ENCODE measurements around the gene TBC1D22A. TPM values are rescaled to one million over a fixed set of nuclear protein-coding genes. Genes with fewer than 3 reads are reported as not detected.
A peak's percentile ranks its signal among the peaks of the same experiment; 100 is the strongest.

The TBC1D22A gene
- total RNA-seq, 4 donors from 2014 or later, result 9.2 to 45.3 (median 22.8) TPM

DNA sequence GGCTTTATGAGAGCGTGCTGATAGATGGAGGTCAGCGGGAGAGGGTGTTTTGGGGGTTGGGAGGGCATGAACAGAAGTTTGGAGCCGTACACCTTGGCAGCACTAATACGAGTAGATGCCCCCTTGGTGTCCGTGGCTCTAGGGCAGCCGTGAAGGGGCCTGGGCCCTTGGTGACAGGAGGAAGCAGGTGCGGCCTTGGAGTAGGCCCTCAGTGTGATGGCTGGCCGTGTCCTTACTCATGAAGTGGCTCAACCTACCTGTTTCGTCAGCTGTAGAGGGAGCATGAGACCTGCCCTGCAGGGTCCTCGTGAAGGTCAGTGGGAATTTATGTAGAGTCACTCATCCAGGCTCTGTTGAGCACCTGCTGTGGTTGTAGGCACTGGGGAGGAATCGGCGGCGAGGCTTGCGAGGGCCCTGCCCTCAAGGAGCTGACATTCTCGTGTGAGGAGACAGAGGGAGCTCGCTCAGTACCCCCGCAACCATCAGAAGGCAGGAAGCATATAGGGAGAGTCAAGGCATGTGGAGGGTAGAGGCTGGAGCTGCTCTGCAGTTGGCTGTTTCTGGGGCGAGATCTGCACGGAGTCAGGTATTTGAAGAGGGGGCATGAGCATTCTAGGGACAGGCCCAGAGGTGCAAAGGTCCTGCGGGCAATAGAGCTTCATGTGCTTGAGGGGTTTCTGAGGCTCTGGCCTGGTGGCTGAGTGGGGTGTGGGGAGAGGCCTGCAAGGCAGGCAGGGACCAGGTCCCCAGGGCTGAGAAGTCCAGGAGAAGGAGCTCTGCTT, 39.6 kb downstream of the TBC1D22A start:
- no peaks in the 10 kb centered on the region for H3K9me3 ChIP-seq
- H3K36me3 ChIP-seq, result no peaks in the 10 kb centered on the region
- H3K4me1 ChIP-seq, result no peaks in the 10 kb centered on the region
- no peak for TF ChIP-seq POLR2A (IDR thresholded peaks at IDR 0.05)
- TF ChIP-seq, protein P1, sequence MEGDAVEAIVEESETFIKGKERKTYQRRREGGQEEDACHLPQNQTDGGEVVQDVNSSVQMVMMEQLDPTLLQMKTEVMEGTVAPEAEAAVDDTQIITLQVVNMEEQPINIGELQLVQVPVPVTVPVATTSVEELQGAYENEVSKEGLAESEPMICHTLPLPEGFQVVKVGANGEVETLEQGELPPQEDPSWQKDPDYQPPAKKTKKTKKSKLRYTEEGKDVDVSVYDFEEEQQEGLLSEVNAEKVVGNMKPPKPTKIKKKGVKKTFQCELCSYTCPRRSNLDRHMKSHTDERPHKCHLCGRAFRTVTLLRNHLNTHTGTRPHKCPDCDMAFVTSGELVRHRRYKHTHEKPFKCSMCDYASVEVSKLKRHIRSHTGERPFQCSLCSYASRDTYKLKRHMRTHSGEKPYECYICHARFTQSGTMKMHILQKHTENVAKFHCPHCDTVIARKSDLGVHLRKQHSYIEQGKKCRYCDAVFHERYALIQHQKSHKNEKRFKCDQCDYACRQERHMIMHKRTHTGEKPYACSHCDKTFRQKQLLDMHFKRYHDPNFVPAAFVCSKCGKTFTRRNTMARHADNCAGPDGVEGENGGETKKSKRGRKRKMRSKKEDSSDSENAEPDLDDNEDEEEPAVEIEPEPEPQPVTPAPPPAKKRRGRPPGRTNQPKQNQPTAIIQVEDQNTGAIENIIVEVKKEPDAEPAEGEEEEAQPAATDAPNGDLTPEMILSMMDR (IDR thresholded peaks at IDR 0.05), result no peak
- H3K27me3 ChIP-seq, result no peaks in the 10 kb centered on the region
- H3K27ac ChIP-seq, result no peak overlapping the region
- no peak for DNase-seq
- no peak overlapping the region for H3K4me3 ChIP-seq
- intact Hi-C loops (cut with DNase I; ENCODE audit: low total_unique reads), result no loop called here

DNA sequence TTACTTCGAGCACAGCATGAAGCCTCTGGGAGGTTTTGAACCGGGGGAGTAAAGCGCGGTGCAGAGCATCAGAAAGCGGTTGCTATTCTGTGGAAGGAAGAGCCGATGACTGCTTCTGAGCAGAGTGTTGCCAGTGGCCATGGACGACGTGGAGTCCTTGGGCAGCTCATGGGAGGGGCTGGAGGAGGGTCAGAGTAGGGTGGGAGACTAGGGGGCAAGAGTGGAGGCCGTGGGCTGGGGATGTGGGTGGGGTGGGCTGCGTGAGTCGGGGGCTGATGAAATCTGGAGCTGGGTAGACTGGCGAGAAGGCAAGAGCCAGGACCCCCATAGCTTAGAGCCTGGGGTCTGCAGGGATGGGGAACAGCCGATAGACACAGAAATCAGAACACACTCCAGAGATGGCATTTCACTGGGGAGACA, 40.2 kb downstream of the TBC1D22A start:
- Histone ChIP-seq H3K27me3 (no peaks in the 10 kb centered on the region), H3K4me1 (no peaks in the 10 kb centered on the region), H3K4me3 (no peak overlapping the region), H3K9me3 (no peaks in the 10 kb centered on the region), H3K27ac (no peak overlapping the region), H3K36me3 (no peaks in the 10 kb centered on the region)
- DNase-seq, result no peak
- intact Hi-C loops (cut with DNase I; ENCODE audit: low total_unique reads), result no loop called here
- TF ChIP-seq, protein P1 (IDR thresholded peaks at IDR 0.05), result no peak
- no peak for TF ChIP-seq POLR2A (IDR thresholded peaks at IDR 0.05)

DNA sequence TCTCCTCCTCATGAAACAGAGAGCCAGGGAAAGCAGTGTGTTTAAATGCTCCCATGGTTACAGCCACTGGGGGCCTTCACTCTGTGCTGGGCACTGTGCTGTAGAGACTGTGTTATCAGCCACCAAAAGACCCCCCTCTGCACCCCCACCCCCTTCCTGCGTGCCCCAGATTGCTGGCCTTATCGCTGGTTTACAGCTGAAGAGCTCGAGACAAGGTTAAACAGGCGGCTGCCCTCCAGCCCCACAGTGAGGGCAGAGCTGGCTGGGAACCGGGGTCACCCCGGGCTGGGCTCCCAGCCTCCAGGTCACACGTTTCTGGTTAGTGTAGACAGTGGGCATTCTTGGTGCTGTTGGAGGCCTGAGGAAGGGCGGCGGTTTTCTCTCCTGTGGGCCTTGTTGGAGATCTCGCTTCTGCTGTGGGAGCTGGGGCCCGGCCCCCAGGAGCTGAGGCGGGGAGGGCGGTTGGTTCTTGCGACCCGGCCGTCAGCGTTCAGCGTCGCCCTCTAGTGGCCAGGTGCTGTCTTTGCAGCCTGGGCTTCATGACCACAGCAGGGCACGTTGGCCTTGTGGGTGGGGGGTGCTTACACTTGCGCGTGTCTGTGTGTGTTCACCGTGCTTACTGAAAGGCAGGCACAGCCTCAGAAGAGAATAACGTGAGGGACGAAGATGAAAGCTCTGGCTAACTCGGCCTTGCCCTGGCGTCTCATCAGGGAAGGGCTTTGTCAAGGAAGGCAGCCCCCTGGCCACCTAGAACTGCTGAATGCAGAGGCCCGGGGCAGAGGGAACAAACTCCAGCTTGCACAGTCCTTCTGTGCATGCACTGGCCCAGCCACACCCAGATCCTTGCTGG, 40.8 kb downstream of the TBC1D22A start:
- Histone ChIP-seq H3K9me3 (no peaks in the 10 kb centered on the region), H3K4me3 (no peak overlapping the region), H3K27ac (no peak overlapping the region), H3K4me1 (no peaks in the 10 kb centered on the region), H3K36me3 (no peaks in the 10 kb centered on the region), H3K27me3 (no peaks in the 10 kb centered on the region)
- intact Hi-C loops (cut with DNase I; ENCODE audit: low total_unique reads), result no loop called here
- no peak for TF ChIP-seq POLR2A (IDR thresholded peaks at IDR 0.05)
- TF ChIP-seq, protein P1 (IDR thresholded peaks at IDR 0.05), result peak; percentile 64 to 88 (median 78)
- no peak for DNase-seq

DNA sequence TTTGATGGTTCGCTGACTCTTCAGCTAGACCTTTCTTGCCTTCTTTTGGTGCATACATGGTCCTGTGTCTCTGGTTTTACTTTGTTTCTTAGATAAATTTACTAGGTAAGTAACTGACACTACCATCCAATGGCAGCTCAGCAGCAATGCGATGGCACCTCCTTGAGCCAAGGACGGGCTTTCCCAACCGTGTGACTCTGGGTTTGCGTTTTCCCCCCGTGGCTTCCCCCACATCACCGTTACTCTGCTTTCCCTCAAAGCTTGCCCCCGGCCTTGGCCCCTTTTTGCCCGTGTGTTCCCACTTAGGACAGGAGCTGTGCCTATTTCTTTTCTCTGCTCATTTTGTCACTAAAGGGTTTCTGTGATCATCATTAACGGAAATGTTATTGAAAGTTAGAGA, 41.5 kb downstream of the TBC1D22A start:
- H3K36me3 ChIP-seq, result no peaks in the 10 kb centered on the region
- H3K27me3 ChIP-seq, result no peaks in the 10 kb centered on the region
- H3K4me3 ChIP-seq, result no peak overlapping the region
- DNase-seq, result no peak
- intact Hi-C loops (cut with DNase I; ENCODE audit: low total_unique reads), result no loop called here
- H3K4me1 ChIP-seq, result no peaks in the 10 kb centered on the region
- TF ChIP-seq POLR2A (IDR thresholded peaks at IDR 0.05), result no peak
- TF ChIP-seq, protein P1 (IDR thresholded peaks at IDR 0.05), result no peak
- H3K27ac ChIP-seq, result no peak overlapping the region
- H3K9me3 ChIP-seq, result no peaks in the 10 kb centered on the region

DNA sequence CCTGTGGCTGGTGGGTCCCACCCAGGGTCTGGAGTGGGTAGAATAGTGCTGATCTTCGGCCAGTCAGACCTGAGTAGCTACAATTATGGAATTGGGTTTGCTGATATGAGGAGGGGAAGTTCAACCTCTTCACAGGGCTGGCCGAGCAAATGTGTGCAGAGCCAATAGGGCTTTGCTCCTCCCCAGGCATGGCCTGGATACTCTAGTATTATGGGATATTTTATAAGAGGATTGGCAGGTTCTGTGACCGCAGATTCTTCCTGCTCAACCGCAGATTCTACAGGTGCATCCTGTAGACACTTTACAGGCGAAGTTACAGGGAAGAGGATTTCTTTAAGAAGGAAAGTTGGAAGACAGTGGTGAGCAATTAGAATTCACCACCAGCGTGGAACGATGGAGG, 44.3 kb downstream of the TBC1D22A start:
- Histone ChIP-seq H3K27me3 (no peaks in the 10 kb centered on the region), H3K36me3 (no peaks in the 10 kb centered on the region), H3K4me1 (no peaks in the 10 kb centered on the region), H3K27ac (no peak overlapping the region), H3K4me3 (no peak overlapping the region), H3K9me3 (no peaks in the 10 kb centered on the region)
- intact Hi-C loops (cut with DNase I; ENCODE audit: low total_unique reads), result no loop called here
- DNase-seq, result no peak
- TF ChIP-seq POLR2A (IDR thresholded peaks at IDR 0.05), result no peak
- TF ChIP-seq, protein P1 (IDR thresholded peaks at IDR 0.05), result no peak
